HS-5 (cell line): Measurements from ENCODE around the gene ADAMTSL3.

ENCODE experiments used
- DNase-seq: peaks from one replicate; pipeline ENCODE4 v3.0.0-alpha.2; 2012; ENCODE audit warnings: low read depth

ADAMTSL3 gene

DNA sequence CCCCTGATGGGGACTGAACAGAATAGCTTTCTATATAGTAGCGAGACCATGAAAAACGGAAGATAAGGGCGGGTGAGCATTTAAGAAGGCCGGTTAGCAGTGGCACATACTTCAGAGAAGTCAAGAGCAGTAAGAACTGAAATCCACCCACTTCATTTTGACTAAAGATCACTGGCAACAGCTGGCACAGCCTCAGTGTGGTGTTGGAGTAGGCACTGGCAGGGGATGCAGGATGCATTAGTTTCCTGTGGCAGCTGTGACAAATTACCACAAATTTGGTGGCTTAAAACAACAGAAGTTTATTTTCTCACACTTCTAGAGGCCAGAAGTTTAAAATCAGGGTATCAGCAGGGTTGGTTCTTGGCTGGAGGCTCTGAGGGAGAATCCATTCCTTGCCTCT lies 176.5 kb downstream of the ADAMTSL3 start:
- no peak for DNase-seq

DNA sequence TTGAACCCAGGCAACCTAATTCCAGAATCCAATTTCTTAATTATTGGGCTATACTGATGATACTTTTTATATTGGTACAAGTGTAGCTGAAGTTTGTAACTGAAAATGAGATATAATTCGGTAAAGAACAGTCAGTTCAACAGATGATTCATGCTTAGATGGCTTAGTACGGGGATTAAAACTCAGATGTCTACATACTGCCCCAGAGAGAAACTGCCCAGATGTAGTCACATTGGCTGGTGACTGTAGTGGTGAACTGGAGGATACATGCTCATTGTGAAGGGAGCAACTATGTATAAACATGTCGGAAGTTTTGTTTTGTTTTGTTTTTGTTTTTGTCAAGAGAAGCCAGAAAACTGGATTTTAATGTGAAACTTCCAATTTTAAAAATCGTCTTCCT lies 179.6 kb downstream of the ADAMTSL3 start:
- no peak for DNase-seq

DNA sequence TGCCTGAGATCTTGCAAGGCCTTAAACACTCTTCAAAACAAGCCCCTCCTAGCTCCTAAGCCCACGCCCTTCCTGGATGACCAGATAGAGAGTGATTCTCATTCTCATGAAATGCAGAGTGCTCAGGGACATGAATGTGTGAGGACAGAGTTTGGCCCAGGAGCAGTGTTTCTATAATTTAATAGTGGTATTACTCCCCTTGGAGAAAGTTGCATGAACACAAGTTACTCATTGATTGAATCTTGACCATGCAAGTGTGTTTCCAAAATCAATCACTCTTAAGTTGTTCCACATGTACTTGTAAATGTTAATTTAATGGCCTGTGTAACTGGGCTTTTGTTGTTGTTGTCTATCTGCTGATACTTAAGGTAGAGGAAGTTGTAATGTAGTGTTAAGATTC lies 181.6 kb downstream of the ADAMTSL3 start:
- DNase-seq = no peak

DNA sequence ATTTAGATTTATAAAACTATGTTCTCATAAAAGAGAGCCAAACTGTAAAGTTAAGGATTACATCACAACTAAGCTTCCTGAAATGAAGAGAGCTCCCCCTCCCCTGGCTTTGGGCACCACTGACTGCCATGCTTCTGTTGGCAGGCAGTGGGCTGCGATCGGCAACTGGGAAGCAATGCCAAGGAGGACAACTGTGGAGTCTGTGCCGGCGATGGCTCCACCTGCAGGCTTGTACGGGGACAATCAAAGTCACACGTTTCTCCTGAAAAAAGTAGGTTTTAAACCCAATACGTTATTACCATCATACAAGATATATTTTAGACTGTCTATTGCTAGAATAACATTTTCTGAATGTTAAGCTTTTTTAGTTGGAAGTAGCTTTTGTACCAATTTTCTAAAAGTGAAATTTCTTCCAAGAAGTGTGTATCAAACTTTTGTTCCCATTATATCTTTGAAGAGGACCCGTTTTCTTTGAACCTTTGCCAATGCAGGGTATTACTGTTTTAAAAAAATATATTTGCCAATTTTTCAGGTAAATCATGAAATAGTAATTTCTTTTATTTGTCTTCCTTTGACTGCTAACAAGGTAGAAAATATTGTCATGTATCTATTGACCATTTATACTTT lies 184.1 kb downstream of the ADAMTSL3 start:
- no peak for DNase-seq

DNA sequence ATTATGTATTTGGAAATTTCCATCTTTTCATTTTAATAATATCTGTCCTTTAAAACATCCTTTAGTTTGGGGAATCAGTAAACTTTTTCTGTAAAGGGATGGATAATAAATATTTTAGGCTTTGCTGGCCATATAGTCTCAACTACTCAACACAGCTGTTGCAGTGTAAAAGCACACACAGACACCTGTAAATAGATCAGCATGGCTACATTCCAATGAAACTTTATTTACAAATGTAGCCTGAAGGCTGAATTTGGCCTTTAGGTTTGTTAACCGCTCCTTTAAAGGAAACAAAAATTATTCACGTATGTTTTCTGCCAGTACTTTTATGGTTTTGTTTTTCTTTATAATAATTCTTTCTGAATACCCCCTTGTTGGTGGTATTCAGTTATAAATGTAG lies 184.8 kb downstream of the ADAMTSL3 start:
- DNase-seq = no peak

- DNase-seq = no peak
These were observed 188.4 kb downstream of the ADAMTSL3 start for GRCh38 chr15:83842281-83842680.

- no peak for DNase-seq
These were observed 189.5 kb downstream of the ADAMTSL3 start for GRCh38 chr15:83843471-83843871.

DNA sequence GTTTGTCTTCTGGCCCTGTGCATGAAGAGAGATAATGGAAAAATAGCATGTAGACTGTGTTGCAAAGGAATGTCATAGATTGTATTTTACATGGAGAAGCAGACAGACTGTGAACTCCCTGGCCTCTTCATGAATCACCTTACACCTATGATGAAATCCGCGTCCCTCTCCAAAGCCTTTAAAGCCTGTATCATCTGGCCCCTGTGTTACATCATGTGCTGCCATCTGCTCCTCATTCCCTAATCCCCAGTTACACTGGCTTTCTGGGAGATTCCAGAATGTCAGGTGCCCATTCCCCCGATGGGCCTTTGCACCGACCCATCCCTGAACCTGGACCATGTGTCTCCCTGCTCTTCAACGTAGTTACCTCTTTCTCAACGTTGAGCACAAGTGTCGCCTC lies 190.8 kb downstream of the ADAMTSL3 start:
- peak; percentile 42 for DNase-seq

- DNase-seq = peak; percentile 58
These were observed 191.3 kb downstream of the ADAMTSL3 start for GRCh38 chr15:83845230-83845629.

DNA sequence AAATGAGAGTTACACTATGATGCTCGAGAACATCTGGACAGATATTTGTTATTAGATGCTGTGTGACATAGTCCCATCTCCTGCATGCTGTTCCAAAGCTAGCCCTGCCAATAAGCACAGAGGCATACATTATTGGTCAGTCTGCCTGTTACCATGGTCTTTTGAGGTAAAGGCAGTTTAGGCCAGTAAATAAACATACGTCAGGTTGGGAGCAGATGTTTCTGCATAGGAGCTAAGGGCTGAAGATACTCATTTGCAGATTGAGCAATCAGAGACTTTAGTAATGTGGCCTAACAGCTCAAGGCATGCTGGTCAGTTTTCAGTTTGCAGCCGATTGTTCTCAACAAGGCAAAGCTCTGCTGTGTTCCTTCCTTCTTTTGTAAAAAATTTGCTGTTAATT lies 192.9 kb downstream of the ADAMTSL3 start:
- DNase-seq = no peak

DNA sequence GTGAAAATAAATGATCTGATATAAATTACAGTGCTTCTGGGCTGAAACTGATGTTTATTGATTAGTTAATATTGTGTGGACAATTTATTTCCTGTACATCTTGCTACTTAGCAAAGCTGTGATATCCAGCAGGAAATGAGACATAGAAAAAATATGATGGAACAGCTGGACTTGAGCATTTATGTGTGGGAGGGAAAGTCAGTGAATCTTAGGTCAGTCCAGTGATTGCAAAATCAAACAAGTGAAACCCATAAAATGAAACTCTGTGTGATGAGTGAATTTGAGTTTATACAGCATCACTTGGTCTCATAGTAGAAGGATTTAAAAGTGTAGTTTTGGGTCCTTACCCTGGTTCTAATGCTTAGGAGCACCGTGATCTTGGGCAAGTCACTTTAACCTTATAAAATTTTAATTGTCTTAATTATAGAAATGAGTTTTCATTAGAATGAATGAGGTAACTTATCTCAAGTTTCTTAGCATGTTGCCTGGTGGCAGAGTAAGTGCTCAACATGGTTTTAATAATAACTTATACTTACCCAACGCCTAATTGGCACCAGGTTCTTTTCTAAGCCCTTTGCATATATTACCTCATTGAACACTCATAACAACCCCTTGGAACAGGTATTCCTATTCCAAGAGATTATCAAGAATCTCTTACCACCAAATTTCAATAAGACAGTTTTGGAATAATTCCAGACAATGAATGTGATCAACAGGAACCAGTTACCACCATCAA lies 194.6 kb downstream of the ADAMTSL3 start:
- peak; percentile 83 for DNase-seq

- no peak for DNase-seq
These were observed 196.1 kb downstream of the ADAMTSL3 start for GRCh38 chr15:83850015-83850414.

DNA sequence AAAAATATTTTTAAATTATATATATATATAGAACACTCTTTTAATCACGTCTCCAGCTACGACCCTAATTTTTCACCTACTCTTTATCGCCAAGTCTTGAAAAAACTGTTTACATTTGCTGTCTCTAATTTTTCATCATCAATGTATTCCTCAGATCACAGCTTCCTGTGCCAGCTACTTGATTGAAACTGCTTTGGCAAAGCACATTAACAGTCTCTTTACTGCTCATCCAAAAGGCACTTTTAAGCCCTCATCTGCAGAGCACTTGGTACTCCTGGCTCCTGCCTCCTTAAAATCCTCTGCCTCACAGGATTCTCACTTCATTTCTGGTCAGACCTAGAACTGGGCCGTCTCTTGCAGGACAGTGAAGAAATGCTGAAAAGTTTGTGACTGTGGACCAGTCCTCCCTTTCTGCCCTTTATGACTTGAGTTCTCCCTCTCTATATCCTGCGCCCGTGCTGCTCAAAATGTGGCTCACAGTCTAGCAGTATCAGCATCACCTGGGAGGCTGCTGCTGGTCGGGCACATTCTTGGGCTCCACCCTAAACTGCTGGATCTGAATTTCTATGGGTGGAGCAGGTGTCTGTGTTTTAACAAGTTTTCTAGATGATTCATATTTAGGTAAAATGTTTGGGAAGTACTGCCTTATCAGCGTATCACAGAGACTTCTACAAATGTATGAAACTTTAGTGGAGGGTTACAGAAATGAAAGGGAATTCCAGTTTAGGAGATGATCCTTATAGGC lies 196.8 kb downstream of the ADAMTSL3 start:
- DNase-seq = no peak

DNA sequence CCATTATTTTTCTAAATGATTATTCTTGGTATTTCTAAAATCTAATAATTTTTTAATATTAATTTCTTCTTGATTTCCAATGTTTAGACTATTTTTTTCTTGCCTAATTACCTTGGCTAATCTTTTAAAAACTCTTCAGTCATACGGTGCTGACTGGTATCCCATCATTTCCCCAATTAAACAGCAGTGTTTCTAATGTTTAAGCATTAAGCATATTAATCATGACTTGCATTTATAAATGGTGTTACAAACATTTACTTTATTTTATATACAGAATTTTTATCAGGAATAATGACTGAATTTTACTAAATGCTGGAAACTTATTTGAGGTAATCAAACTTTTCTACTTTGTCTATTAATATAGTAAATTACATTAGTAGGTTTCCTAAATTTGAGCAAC lies 199.3 kb downstream of the ADAMTSL3 start:
- no peak for DNase-seq

DNA sequence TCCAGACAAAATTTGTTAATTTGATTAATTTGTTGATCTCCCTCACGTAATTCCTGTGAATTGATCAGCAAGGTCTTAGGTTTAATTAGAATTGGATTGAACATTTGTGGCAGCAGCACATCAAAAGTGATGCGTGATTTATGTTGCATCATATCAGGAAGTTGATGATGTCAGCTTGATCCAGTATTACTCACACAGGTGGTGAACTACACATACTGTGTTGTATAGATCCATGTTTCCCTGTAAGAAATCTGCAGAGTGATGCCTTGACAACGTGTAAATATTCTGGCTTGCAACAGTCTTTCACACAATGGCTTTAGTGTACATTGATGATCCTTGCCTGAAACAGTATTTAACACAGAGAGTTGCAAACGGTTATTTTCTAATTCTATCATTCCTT lies 200.4 kb downstream of the ADAMTSL3 start:
- DNase-seq = no peak

DNA sequence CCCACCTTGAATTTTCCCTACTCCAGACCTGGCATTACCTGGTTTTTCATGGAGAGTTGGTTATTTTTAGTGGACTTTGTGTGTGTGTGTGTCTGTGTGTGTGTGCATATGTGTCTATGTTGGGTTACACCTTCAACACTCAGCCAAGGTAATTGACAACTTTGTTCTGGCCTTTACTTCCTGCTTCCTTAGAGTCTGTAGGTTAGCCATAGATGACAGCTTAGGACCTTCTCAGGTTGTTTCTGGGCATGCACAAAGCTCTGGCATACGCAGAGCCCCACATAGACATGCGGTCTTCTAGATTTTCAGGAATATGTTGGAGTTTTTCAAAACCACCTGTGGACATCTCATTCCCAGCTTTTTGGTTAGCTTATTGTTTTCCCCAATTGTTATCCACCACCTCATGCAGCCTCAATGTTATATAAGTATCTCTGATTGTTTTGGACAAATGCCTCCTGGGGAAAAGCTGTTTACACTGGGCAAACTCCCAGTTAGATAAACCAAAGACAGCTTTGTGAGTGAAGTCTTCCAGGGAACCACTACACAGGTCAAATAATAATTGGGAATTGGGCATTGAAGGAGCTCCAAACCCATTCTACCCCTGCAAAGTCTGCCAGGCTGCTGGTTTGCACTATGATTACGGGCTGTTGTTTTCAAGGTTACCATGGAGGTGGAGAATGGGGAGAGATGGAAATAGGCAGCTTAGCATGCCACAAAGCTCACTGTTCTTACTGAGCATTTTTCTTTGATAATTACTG lies 201.2 kb downstream of the ADAMTSL3 start:
- DNase-seq = no peak

DNA sequence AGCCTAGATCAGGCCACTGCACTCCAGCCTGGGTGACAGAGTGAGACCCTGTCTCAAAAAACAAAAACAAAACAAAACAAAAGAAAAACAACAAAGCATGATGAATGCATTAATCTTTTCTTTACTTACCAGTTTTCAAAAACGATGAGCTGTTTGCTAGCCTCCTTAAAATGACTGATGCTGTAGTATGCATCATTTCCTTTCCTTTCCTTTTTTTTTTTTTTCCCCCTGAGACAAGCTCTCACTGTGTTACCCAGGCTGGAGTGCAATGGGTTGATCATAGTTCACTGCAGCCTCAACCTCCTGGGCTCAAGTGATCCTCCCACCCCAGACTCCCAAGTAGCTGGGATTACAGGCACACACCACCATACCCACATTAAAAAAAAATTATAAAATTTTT lies 202.0 kb downstream of the ADAMTSL3 start:
- DNase-seq = no peak

- DNase-seq = no peak
These were observed 205.0 kb downstream of the ADAMTSL3 start for GRCh38 chr15:83858820-83859505.

DNA sequence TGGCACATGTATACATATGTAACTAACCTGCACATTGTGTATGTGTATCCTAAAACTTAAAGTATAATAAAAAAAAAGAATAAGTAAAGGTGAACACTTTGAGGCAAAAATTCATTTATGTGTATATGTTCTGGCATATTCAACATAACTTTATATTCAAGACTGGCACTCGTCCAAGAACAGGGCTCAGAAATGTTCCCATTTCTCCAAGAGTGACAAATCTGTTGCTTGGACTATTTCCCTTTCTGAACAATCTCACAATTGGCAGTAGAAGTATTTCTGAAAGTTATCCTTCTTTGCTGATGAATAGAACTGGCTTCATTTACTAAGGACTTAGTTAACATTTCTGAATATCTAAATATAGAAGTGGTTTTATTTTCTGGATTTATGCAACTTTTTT lies 212.8 kb downstream of the ADAMTSL3 start:
- DNase-seq = no peak

- no peak for DNase-seq
These were observed 215.4 kb downstream of the ADAMTSL3 start for GRCh38 chr15:83869341-83869740.

DNA sequence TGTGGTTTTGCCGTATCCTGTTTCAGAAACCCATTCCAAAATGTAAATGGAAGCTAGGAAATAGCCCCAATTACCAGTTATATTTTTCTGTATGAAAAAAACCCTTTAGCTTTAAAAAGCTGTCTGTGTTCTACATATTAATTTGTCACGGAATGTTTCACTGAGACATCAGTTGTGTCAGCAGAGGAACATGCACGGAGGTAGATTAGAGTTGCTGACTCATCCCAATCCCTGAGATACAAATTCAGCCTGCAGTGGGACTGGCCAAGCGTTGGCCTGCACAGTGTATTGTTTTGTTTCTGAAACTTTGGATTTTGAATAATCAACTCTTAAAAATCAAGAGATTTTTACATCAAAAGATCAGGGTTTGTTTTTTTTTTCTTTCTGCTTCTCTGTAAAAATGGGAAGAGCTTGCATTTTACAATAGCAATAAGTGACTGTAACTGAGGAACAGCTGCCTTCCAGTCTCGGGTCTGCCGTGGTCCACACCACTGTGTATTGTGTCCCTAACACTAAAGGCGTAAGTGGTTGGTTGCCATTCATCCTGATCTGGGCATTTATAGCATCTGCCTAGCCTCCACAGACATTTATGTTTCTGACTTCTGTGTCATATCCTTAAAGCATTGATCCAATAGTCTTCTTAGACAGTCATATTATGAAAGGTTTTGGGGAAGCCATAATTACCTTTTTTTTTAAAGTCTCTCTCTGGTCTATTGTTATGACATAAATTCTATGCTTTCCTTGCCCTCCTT lies 218.1 kb downstream of the ADAMTSL3 start:
- DNase-seq = peak; percentile 25
